H1 (cell line): ENCODE results near the gene GABARAPL1. TPM values are rescaled to one million over a fixed set of nuclear protein-coding genes. Genes with fewer than 3 reads are reported as not detected.
"Not testable (repeated sequence)": the region's sequence is repeated elsewhere in the genome, so short reads cannot be mapped to it uniquely, and the experiment has no call there.

ENCODE experiments used
- CTCF ChIA-PET: fragments of 300-600 bp; sonication (Branson Sonifier 250); formaldehyde crosslinking; loops from one replicate; lab custom pipeline; 2021; ENCODE audit not compliant: partially characterized antibody; lab: Charles Lee
- POLR2A ChIA-PET: fragments of 300-600 bp; sonication (Branson Sonifier 250); formaldehyde crosslinking; loops from one replicate; lab custom pipeline; 2021; ENCODE audit warnings: inconsistent platforms; ENCODE audit not compliant: partially characterized antibody; lab: Charles Lee
- DNase-seq, 2 experiments: peaks; one replicate each; pipeline versions ENCODE4 v3.0.0 to v3.0.0-alpha.2; 2010 to 2022; ENCODE audit warnings: low spot score in 2 of 2, low read depth in 1 of 2, mixed read lengths in 1 of 2
- FAIRE-seq: peaks from 2 replicates; lab custom pipeline; 2011; peaks lifted over from hg19 to GRCh38; lab: Jason Lieb, UNC
- H2AFZ ChIP-seq: 2 replicates; pipeline ENCODE4 v1.8.1; 2012; ENCODE audit warnings: low read length, inconsistent platforms
- H2AK5ac ChIP-seq: 2 replicates; pipeline ENCODE4 v1.6.1; 2013; ENCODE audit warnings: low read depth, low read length
- H2BK120ac ChIP-seq: replicated peaks from 2 replicates; pipeline ENCODE3; 2013; ENCODE audit warnings: low read depth, low read length, inconsistent platforms
- H2BK12ac ChIP-seq: 2 replicates; pipeline ENCODE4 v1.6.1; 2013; ENCODE audit warnings: low read depth, low read length
- H2BK15ac ChIP-seq: 2 replicates; pipeline ENCODE4 v1.6.1; 2013; ENCODE audit warnings: low read length
- H2BK20ac ChIP-seq: 2 replicates; pipeline ENCODE4 v1.6.1; 2013; ENCODE audit warnings: low read length
- H2BK5ac ChIP-seq: 2 replicates; pipeline ENCODE4 v1.6.1; 2013; ENCODE audit warnings: low read depth, low read length
- H3K14ac ChIP-seq: 2 replicates; pipeline ENCODE4 v1.6.1; 2013; ENCODE audit warnings: inconsistent platforms; ENCODE audit not compliant: insufficient read length
- H3K18ac ChIP-seq: 2 replicates; pipeline ENCODE4 v1.6.1; 2013; ENCODE audit warnings: low read length; ENCODE audit errors: extremely low read depth
- H3K23ac ChIP-seq: 2 replicates; pipeline ENCODE4 v1.6.1; 2013; ENCODE audit warnings: inconsistent platforms; ENCODE audit not compliant: insufficient read length
- H3K23me2 ChIP-seq: 2 replicates; pipeline ENCODE4 v1.6.1; 2013; ENCODE audit warnings: low read depth, low read length
- H3K27ac ChIP-seq: 2 replicates; pipeline ENCODE4 v1.6.1; 2011; ENCODE audit warnings: low read depth, low read length, inconsistent platforms
- H3K27me3 ChIP-seq, 4 experiments: replicated peaks in 1 of 4; 1 replicate in 1 of 4; 2 replicates in 3 of 4; pipeline versions ENCODE4 v1.6.1 to v1.8.1; 2011 to 2013; ENCODE audit warnings: low read length in 3 of 4, mild to moderate bottlenecking in 3 of 4, inconsistent platforms in 2 of 4, mixed read lengths in 2 of 4, moderate library complexity in 1 of 4; ENCODE audit not compliant: control insufficient read depth in 3 of 4, insufficient read depth in 3 of 4; ENCODE audit errors: extremely low read depth in 1 of 4
- H3K36me3 ChIP-seq, 4 experiments: 2 replicates each; pipeline versions ENCODE4 v1.6.1 to v1.8.1; 2011 to 2013; ENCODE audit warnings: mild to moderate bottlenecking in 4 of 4, low read length in 3 of 4, moderate library complexity in 2 of 4, control low read depth in 1 of 4, inconsistent platforms in 1 of 4; ENCODE audit not compliant: insufficient read depth in 4 of 4, control insufficient read depth in 2 of 4
- H3K4ac ChIP-seq: replicated peaks from 2 replicates; pipeline ENCODE3; 2013; ENCODE audit warnings: low read length, low read depth, mixed read lengths, inconsistent platforms; ENCODE audit not compliant: insufficient read length
- H3K4me1 ChIP-seq, 4 experiments: replicated peaks in 1 of 4; 1 replicate in 1 of 4; 2 replicates in 3 of 4; pipeline versions ENCODE4 v1.6.1 to v1.8.1; 2011 to 2013; ENCODE audit warnings: low read length in 3 of 4, inconsistent platforms in 2 of 4, mixed read lengths in 1 of 4; ENCODE audit not compliant: insufficient read depth in 4 of 4, control insufficient read depth in 3 of 4
- H3K4me2 ChIP-seq, 2 experiments: 2 replicates each; pipeline versions ENCODE4 v1.6.1 to v1.8.1; 2011 to 2013; ENCODE audit warnings: low read depth in 2 of 2, low read length in 2 of 2, control low read depth in 1 of 2, inconsistent platforms in 1 of 2, mild to moderate bottlenecking in 1 of 2; ENCODE audit not compliant: insufficient read depth in 1 of 2
- H3K4me3 ChIP-seq, 4 experiments: fragments of 200-600, 300-600 bp in 1 of 4; sonication (generic), shearing (Covaris generic), sonication (Bioruptor Twin) in 1 of 4; 2 replicates each; pipeline versions ENCODE4 v1.5.1 to v1.8.1; 2011 to 2016; ENCODE audit warnings: low read length in 4 of 4, low read depth in 3 of 4, control low read depth in 2 of 4, inconsistent platforms in 2 of 4, mild to moderate bottlenecking in 2 of 4, mixed read lengths in 1 of 4, moderate library complexity in 1 of 4; ENCODE audit not compliant: insufficient read depth in 2 of 4; ENCODE audit errors: extremely low read depth in 1 of 4
- H3K56ac ChIP-seq: replicated peaks from 2 replicates; pipeline ENCODE3; 2013; ENCODE audit warnings: low read depth, mild to moderate bottlenecking, mixed read lengths, low read length, inconsistent platforms; ENCODE audit not compliant: insufficient read length
- H3K79me1 ChIP-seq: 2 replicates; pipeline ENCODE4 v1.6.1; 2013; ENCODE audit warnings: low read depth, low read length, control low read depth
- H3K79me2 ChIP-seq, 2 experiments: 2 replicates each; pipeline versions ENCODE4 v1.6.1 to v1.8.1; 2012 to 2013; ENCODE audit warnings: low read length in 2 of 2, mild to moderate bottlenecking in 2 of 2, inconsistent platforms in 1 of 2; ENCODE audit not compliant: insufficient read depth in 2 of 2, control insufficient read depth in 1 of 2
- H3K9ac ChIP-seq, 4 experiments: replicated peaks in 1 of 4; 1 replicate in 1 of 4; 2 replicates in 3 of 4; pipeline versions ENCODE4 v1.6.1 to v1.8.1; 2011 to 2013; ENCODE audit warnings: low read depth in 3 of 4, low read length in 3 of 4, control low read depth in 2 of 4, mild to moderate bottlenecking in 2 of 4, moderate library complexity in 2 of 4, inconsistent platforms in 1 of 4; ENCODE audit errors: extremely low read depth in 1 of 4
- H3K9me3 ChIP-seq, 2 experiments: 2 replicates each; pipeline versions ENCODE4 v1.6.1 to v1.8.1; 2012 to 2013; ENCODE audit warnings: mild to moderate bottlenecking in 2 of 2, moderate library complexity in 2 of 2, control low read depth in 1 of 2, inconsistent platforms in 1 of 2, low read depth in 1 of 2, low read length in 1 of 2, mixed read lengths in 1 of 2; ENCODE audit not compliant: insufficient read depth in 2 of 2
- H4K20me1 ChIP-seq, 2 experiments: replicated peaks in 1 of 2; 2 replicates each; pipeline versions ENCODE3 to v1.8.1; 2011 to 2013; ENCODE audit warnings: inconsistent platforms in 2 of 2, low read length in 2 of 2, mild to moderate bottlenecking in 1 of 2; ENCODE audit not compliant: insufficient read depth in 2 of 2, control insufficient read depth in 1 of 2
- H4K5ac ChIP-seq: 2 replicates; pipeline ENCODE4 v1.6.1; 2013; ENCODE audit warnings: low read length, low read depth, mixed read lengths, inconsistent platforms; ENCODE audit not compliant: insufficient read length
- H4K8ac ChIP-seq: 2 replicates; pipeline ENCODE4 v1.8.0; 2013; ENCODE audit warnings: mild to moderate bottlenecking, moderate library complexity, low read length, inconsistent platforms; ENCODE audit not compliant: insufficient read depth; ENCODE audit errors: extremely low read depth
- H4K91ac ChIP-seq: replicated peaks from 2 replicates; pipeline ENCODE3; 2013; ENCODE audit warnings: low read length, mixed read lengths, inconsistent platforms; ENCODE audit not compliant: insufficient read length
- whole genome bisulfite sequencing, 2 experiments: shearing (Covaris generic) in 1 of 2; methylation state at CpG; one replicate each; pipeline versions ENCODE4 v1.1.6 to v1.1.7; 2013 to 2015; ENCODE audit warnings: low lambda C conversion rate in 2 of 2, mixed read lengths in 2 of 2, inconsistent platforms in 1 of 2, low coverage in 1 of 2, missing lambda C conversion rate in 1 of 2; ENCODE audit not compliant: insufficient replicate concordance in 2 of 2, insufficient coverage in 1 of 2, insufficient read length in 1 of 2; ENCODE audit errors: extremely low coverage in 1 of 2, missing lambda C conversion rate in 1 of 2; 5-methylcytosine and 5-hydroxymethylcytosine counted together
- polyA plus RNA-seq, 7 experiments: library from polyadenylated mRNA; depleted of rRNA in 3 of 7; stranded (reverse) in 5 of 7; unstranded in 2 of 7; fragments of >200 nt in 5 of 7; fragments of 200-250 nt in 2 of 7; gene quantifications; 1 replicate in 5 of 7; 2 replicates in 1 of 7; 4 replicates in 1 of 7; pipeline versions ENCODE4 v1.2.1 to v1.2.3, GENCODE V29; 2011 to 2013; ENCODE audit warnings: missing spikeins in 2 of 7, mixed read lengths in 2 of 7
- total RNA-seq: library from RNA; stranded (reverse); fragmentation: NEBNext Ultra II Directional; extraction: Animal tissue kit (Norgen Biotek cat#: 25700); gene quantifications from 2 replicates; pipeline ENCODE4 v1.2.1, GENCODE V29; 2021

GABARAPL1 gene
- total and polyA plus RNA-seq, 2 of the 8 experiments (the other 6 are each of a cell fraction or from before 2014, with no cell fraction given) = 56.1 to 87.9 TPM

- not testable (repeated sequence) for H3K36me3 ChIP-seq, FAIRE-seq, H2BK120ac ChIP-seq, H3K4me1 ChIP-seq, H3K56ac ChIP-seq, H2BK20ac ChIP-seq, H2BK12ac ChIP-seq, H3K23me2 ChIP-seq, H3K4ac ChIP-seq, H2BK15ac ChIP-seq, H3K79me1 ChIP-seq, H3K27me3 ChIP-seq, H3K27ac ChIP-seq, H3K9ac ChIP-seq, DNase-seq, H3K14ac ChIP-seq, H3K4me3 ChIP-seq, H4K8ac ChIP-seq, H2AFZ ChIP-seq, H3K18ac ChIP-seq, H3K79me2 ChIP-seq, H4K20me1 ChIP-seq, H4K91ac ChIP-seq, H4K5ac ChIP-seq, H3K23ac ChIP-seq, H2AK5ac ChIP-seq, H2BK5ac ChIP-seq, H3K4me2 ChIP-seq, H3K9me3 ChIP-seq
- WGBS, 2 experiments = 85% methylated on average over 2 of the region's 2 CpGs; no CpG with 5 or more reads in 1 of the 2 experiments
- CTCF ChIA-PET = interaction anchor here (1.2 kb wide), 1 partner anchor 31 kb away, joined by 3 read pairs; no protein-coding TSS in a partner anchor
- POLR2A ChIA-PET = interaction anchor here (0.8 to 2.4 kb wide), 2 partner anchors 9 to 51 kb away, joined by 3 to 6 read pairs; no protein-coding TSS in a partner anchor
Measured at GRCh38 chr12:10204495-10204894, 8.2 kb upstream of the GABARAPL1 start.
